HTERT RPE-1 (cell line): Measurements from ENCODE around the gene MAFG.
"Not testable (repeated sequence)": the region's sequence is repeated elsewhere in the genome, so short reads cannot be mapped to it uniquely, and the experiment has no call there.

ENCODE experiments used
- in situ Hi-C: fragments of 300-500 bp; cut with MboI; formaldehyde crosslinking; loops from 4 replicates; pipeline ENCODE4 v1.14.3; 2020; ENCODE audit warnings: low sequenced_read_pairs

The MAFG gene

GRCh38 chr17:81923302-81924260 is 4.0 kb downstream of the MAFG start:
- in situ Hi-C loops = no loop called here

- in situ Hi-C loops = no loop called here
Observed at GRCh38 chr17:81922566-81923301, 4.8 kb downstream of the MAFG start.

- in situ Hi-C loops = no loop called here
Observed at GRCh38 chr17:81921996-81922565, 5.5 kb downstream of the MAFG start.

GRCh38 chr17:81921537-81921862 is 6.0 kb downstream of the MAFG start:
- in situ Hi-C loops = no loop called here

GRCh38 chr17:81920612-81921536 is 6.7 kb downstream of the MAFG start:
- in situ Hi-C loops = no loop called here

GRCh38 chr17:81918832-81919545 is 8.5 kb downstream of the MAFG start:
- in situ Hi-C loops = no loop called here

- in situ Hi-C loops = not testable (repeated sequence)
Observed at GRCh38 chr17:81918333-81918669, 9.2 kb downstream of the MAFG start.

- in situ Hi-C loops = no loop called here
Observed at GRCh38 chr17:81917565-81918332, 9.8 kb downstream of the MAFG start, which contains the start of gene SIRT7. TSS of gene SIRT7 (minus strand) at chr17:81918176. CDS start at chr17:81918131, 45 bp downstream.

- in situ Hi-C loops = no loop called here
Observed at GRCh38 chr17:81916234-81917001, 11.1 kb downstream of the MAFG start.

- in situ Hi-C loops = no loop called here
Observed at GRCh38 chr17:81915331-81915730, 12.2 kb downstream of the MAFG start.

- in situ Hi-C loops = no loop called here
Observed at GRCh38 chr17:81914103-81914850, 13.3 kb downstream of the MAFG start.

GRCh38 chr17:81913394-81914102 is 14.0 kb downstream of the MAFG start:
- in situ Hi-C loops = no loop called here

GRCh38 chr17:81912441-81913309 is 14.9 kb downstream of the MAFG start:
- in situ Hi-C loops = no loop called here

- in situ Hi-C loops = no loop called here
Observed at GRCh38 chr17:81911969-81912368, 15.6 kb downstream of the MAFG start.

GRCh38 chr17:81911277-81911961 is 16.1 kb downstream of the MAFG start, which contains the start of gene PCYT2:
TSS of gene PCYT2 (minus strand) at chr17:81911399. CDS start at chr17:81911355, 44 bp downstream.
- in situ Hi-C loops = no loop called here
